ENCODE measurements around the gene SFXN5.
A peak's percentile ranks its signal among the peaks of the same experiment; 100 is the strongest.
"Not testable (repeated sequence)": the region's sequence is repeated elsewhere in the genome, so short reads cannot be mapped to it uniquely, and the experiment has no call there.

Gene SFXN5

DNA sequence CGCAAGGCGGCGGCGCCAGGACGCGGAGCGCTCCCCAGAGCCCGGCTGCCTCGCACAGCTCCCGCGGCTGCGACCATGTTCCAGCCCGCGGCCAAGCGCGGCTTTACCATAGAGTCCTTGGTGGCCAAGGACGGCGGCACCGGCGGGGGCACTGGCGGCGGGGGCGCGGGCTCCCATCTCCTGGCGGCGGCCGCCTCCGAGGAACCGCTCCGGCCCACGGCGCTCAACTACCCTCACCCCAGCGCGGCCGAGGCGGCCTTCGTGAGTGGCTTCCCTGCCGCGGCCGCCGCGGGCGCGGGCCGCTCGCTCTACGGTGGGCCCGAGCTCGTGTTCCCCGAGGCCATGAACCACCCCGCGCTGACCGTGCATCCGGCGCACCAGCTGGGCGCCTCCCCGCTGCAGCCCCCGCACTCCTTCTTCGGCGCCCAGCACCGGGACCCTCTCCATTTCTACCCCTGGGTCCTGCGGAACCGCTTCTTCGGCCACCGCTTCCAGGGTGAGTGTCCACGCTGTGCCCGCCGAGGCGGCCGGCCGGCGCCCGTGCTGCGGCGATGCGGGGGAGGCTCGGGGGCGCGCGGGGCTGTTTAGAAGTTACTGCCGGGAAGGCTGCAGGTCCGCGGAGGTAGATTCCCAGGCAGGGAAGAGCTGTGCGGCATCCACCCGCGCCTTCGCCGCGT lies 153.5 kb downstream of the SFXN5 start:
- no peak for DNase-seq

- peak in 1 of 2 experiments; percentile 39 for DNase-seq
Observed at GRCh38 chr2:72917138-72917876, 154.2 kb downstream of the SFXN5 start, which contains the start of gene EMX1. Gene EMX1, plus strand, starts transcription at chr2:72917519. Its CDS starts 334 bp downstream, at chr2:72917853.

DNA sequence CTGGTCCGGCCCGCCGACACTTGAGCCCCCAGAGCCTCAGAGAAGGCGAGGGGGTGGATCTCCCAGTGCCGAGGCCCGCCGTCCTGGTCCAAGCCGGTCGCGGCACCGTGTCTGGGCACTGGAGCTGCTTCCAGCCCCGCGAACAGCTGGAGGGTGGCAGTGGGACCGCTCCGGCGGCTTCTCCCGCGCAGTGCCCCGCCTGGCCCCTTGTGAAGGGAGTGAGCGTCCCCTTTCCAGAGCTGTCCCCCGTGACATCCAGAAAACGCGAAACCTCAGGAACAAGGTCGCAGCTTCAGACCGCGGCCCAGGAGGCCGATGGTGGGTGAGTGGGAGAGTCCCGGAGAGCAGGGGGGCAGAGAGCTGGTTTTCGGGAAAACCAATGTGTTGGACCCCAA lies 154.8 kb downstream of the SFXN5 start:
- no peak for DNase-seq

DNA sequence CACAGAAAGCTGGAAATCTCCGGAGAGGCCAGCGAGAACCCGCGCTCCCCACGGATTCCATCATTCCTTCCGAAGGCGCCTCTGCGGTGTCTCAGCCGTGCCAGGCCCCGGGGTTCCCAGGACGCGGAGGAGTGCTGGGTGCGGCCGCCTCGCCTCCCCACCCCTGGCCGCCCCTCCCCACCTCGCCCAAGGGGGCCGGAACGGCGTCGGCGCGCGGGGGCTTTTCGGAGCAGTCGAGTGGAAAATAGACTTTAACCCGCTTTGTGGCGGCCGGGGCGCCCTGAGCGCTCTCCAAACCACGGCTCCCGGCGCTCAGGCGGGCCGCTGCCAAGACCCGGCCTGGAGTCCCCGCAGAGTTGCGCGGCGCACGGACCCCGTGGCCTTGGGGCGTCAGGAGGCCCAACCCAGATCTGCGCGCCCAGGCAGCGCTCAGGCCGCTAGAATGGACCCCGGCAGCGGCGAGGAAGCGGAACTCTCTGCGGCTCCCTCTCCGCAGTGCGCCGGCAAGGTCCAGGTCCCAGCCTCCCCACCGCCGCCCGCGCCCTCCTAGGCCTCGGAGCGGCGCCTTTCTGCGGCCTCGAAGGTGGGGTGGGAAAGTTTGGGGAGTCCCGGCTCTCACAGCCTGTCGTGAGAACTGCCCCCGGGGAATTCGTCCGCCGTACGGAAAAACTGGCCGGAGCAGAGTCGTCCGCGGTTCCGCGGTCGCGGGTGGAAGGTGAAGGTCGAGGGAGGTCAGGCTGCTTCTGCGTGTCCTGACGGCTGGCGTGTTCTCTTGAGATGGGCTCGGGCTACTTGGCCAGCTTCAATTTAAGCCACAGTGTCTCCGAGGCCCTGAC lies 155.4 kb downstream of the SFXN5 start:
- DNase-seq = no peak

GRCh38 chr2:72915320-72915906 lies 156.1 kb downstream of the SFXN5 start:
- no peak for DNase-seq

DNA sequence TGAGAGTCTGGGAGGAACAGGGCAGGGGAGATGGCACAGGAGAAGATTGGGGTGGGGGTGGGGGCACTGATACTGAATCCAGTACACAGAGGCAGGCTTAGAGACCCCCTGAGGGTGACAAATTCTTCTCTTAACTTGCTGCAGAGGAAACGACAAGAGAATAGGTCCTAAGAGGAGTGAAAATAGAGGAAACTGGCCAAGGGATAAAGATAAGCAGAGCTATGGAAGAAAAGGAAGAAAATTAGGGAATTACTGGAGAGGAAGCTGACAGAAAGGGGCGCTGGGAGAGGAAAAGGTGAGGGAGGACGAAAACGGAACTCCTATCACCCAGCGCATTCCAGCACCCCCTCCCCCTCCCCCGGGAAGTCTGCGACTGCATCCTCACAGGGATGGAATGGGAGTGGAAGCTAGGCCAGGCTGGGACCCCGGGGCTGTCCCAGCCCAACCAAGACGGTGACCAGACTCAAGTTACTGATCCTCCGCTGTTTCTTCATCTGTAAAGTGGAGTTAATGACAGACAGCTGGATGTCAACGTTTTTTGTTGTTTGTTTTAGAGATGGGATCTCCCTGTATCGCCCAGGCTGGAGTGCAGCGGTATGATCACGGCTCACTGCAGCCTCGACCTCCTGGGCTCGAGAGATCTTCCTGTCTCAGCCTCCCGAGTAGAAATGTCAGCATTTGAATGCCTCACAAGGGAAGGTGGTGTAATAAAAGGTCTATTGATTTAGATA lies 156.8 kb downstream of the SFXN5 start:
- DNase-seq = no peak

DNA sequence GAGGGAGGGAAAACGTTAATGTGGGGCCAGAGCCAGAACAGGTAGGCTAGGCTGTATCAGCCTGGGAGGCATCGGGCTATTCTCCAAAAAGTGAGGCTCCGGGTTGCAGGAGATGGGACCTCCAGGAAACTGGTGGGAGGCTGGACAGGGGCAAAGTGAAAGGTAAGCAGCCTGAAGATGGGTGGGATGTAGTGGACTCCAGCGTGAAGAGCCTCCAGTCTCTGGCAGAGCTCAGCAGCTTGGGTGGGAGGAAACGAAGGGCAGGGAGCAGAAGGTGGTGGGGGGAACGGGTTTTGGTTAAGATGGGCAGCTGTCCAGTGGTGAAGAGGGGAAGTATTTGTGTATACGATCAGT lies 157.3 kb downstream of the SFXN5 start:
- DNase-seq = no peak

- peak in 1 of 2 experiments; percentile 57 for DNase-seq
Observed at GRCh38 chr2:72913486-72914205, 157.9 kb downstream of the SFXN5 start.

DNA sequence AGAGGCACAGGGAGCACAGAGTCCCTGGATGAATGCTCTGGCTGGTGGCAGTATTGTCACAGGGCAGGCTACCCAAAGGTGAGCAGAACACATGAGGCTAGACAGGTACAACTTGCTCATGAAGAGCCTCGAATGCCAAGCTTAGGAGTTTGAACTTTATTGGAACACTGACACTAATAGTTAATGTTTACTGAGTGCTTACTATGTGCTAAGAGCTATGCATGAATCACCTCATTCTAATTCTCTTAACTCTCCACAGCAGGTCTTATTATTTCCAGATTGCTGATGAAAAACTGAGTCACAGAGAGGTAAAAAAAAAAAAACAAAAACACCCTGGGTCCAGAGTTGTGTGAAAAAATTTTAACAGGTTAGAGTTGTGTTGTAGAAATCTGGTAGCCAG lies 160.3 kb downstream of the SFXN5 start:
- DNase-seq = no peak

DNA sequence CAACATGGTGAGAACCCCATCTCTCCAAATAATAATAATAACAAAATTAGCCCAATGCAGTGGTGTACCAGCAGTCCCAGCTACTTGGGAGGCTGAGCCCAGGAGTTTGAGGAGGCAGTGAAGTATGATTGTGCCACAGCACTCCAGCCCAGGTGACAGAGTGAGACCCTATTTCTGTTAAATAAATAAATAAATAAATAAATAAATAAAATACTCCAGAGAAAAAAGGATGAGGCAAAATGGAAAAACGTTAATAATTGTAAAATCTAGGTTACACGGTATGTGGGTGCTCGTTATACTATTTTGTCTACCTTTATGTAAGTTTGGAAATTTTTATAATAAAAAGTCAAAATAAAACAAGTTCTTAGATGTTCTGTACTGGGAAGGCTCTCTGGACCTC lies 162.8 kb downstream of the SFXN5 start:
- no peak for DNase-seq

- not testable (repeated sequence) for DNase-seq
Observed at GRCh38 chr2:72907369-72907768, 164.1 kb downstream of the SFXN5 start.

GRCh38 chr2:72901426-72901825 lies 170.1 kb downstream of the SFXN5 start:
- DNase-seq = no peak

GRCh38 chr2:72900191-72900825 lies 171.2 kb downstream of the SFXN5 start:
- no peak for DNase-seq

GRCh38 chr2:72898585-72898906 lies 173.0 kb downstream of the SFXN5 start:
- DNase-seq = no peak

DNA sequence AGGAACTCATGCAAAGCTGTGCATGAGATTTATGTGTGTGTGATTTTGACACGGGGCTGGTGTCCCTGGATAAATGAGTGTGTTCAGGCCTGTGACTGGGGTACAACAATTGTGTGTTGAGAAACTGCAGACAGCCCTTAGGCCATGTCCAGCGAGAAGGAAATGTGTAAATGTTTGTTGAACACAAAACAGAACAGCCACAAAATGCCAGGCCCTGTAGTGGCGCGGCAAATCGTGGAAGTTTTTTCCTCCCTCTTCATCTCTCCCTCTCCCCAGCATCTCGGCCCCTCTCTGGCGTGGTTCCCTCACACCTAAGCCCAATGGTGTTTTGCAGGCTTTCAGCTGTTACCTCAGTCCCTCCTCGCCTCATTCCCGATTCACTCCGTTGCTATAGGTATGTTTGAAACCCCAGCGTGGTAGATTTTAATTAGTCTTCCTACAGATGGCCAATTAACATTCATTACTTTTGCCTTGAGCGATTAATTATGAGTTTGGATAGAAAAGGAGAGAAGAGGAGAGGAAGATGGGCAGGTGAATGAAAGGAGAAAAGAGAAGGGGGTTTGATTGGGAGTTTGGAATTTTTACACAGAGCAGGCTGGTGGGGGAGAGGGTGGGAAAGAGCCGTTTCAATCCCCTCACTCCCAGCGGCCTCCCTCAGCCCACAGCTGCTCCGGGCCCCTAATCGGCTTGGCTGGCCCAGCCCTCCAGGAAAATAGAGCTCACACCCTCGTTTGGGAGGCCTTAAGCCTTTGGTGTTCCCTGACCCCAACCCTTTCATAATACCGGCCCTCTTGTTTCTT lies 173.5 kb downstream of the SFXN5 start:
- no peak for DNase-seq

DNA sequence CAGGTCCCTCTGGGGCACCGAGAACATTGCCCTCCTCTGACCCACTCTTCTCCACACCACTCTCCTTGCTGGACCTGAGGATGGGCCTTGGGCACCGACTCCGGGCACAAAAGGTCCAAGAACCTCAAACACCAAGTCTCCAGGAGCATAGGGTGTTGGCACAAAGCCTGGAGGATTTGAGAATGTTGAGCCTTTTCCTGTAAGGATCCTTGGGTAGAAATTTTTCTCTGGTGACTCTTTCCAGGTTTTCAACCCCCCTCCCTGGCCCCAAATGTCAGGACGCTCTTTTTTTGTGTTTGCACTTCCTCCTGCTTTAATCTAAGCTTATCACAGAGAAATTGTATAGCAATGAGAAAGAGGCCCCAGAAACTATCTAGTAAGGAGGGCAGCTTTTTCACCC lies 175.1 kb downstream of the SFXN5 start:
- no peak for DNase-seq

DNA sequence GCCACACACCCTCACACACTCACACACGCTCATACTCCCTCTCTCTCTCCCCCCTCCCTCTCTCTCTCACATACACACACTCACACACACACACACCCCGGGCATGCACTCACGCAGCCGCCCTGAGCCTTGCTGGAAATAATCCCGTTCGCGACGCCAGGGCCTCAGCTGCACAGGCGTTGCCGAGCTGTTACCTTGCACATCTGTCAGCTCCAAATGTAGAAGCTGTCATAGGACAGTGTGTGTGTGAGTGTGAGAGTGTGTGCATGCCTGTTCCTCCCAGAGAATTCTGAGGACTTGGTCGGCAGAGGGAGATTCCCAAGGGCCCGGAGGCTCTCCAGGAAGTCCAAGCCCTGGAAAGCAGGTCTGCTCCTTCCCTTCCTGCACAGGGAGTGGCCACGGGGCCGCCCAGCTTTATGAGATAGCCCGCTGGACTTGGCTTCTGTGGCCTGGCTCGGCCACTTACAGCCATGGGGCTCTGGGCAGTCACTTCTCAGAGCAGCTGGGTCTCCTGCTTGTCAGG lies 175.7 kb downstream of the SFXN5 start:
- no peak for DNase-seq

DNA sequence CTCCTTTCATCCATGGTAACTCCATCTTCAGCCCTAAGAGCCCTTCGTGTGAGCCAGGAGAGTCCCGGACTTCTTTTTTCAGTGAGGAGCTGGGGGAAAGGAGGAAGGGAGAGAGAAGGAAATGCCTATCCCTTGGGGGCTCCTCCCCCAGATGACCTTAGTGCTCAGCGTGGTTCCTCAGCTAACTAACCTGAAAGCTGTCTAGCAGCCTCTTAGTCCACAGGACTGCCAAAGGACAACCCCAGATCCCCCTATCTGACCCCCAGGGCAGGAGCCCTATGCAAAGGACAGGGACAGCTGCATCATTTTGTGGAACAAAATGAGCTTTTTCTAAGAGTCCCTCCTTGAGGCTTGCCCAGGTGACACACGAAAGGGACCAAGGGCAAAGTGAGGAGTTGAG lies 176.4 kb downstream of the SFXN5 start:
- DNase-seq = no peak

- DNase-seq = no peak
Observed at GRCh38 chr2:72894514-72894913, 177.0 kb downstream of the SFXN5 start.

DNA sequence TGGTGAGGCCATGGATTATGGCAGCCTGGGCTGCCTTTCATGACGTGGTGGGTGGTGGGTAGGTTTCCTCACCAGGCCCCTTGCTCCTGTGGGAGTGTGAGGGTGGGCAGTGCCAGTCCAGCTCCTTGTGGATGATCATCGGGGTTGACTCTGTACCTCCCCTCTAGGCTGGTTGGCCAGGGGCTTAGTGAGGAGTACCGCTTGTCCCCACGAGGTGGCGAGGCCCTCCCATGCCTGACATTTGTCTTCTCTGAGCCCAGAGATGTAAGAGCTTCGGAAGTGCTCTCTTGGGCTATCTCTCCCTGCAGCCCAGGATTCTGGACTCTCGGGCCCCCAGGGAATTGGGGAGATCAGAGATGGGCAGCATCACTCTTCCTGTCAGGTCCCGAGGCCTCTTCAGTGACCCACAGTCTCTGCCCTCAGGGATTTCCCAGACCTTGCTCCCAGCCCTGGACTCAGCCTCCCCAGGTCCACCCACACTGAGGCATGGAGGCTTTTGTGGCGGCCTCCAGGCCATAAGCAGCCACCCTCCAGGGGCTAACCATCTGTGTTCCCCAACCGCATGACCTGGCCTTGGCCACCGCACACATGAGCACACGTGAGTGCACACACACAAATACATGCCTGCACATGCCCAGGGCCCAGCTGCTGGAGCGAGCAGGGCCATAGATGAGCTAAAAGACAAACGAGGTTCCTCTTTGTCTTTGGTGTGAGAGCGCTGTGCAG lies 177.8 kb downstream of the SFXN5 start:
- peak; percentile 28 to 49 for DNase-seq
